Aorta (tissue), 5 donors: ENCODE results near the gene RHBDD2. TPM values are rescaled to one million over a fixed set of nuclear protein-coding genes. Genes with fewer than 3 reads are reported as not detected.
"Not testable (repeated sequence)": the region's sequence is repeated elsewhere in the genome, so short reads cannot be mapped to it uniquely, and the experiment has no call there.

ENCODE experiments used
- ATAC-seq: fragments of 200-7000 bp; cut with Tn5 transposase; one replicate; pipeline ENCODE4 v1.9.1; 2022; ENCODE audit warnings: moderate library complexity; ENCODE audit not compliant: low FRiP score
- DNase-seq, 2 donors: peaks; one replicate each; pipeline ENCODE4 v3.0.0-alpha.2; 2020
- H3K27ac ChIP-seq, 2 donors: one replicate each; pipeline ENCODE4 v1.5.1; 2013; ENCODE audit warnings: low read length in 2 of 2, mild to moderate bottlenecking in 2 of 2, moderate library complexity in 2 of 2, control low read depth in 1 of 2, inconsistent platforms in 1 of 2, low read depth in 1 of 2
- H3K27me3 ChIP-seq, 2 donors: one replicate each; pipeline ENCODE4 v1.6.1; 2013; ENCODE audit warnings: control low read depth in 1 of 2, low read length in 1 of 2, mild to moderate bottlenecking in 1 of 2, moderate library complexity in 1 of 2; ENCODE audit not compliant: insufficient read depth in 2 of 2, control insufficient read depth in 1 of 2
- H3K36me3 ChIP-seq, 2 donors: one replicate each; pipeline ENCODE4 v1.6.1; 2013; ENCODE audit warnings: control low read depth in 1 of 2, low read length in 1 of 2, mild to moderate bottlenecking in 1 of 2; ENCODE audit not compliant: insufficient read depth in 2 of 2, control insufficient read depth in 1 of 2
- H3K4me1 ChIP-seq, 2 donors: one replicate each; pipeline ENCODE4 v1.6.1; 2013; ENCODE audit warnings: low read length in 2 of 2, control low read depth in 1 of 2, mild to moderate bottlenecking in 1 of 2, moderate library complexity in 1 of 2; ENCODE audit not compliant: insufficient read depth in 2 of 2, control insufficient read depth in 1 of 2
- H3K4me3 ChIP-seq, 2 donors: one replicate each; pipeline ENCODE4 v1.5.1; 2013; ENCODE audit warnings: low read length in 2 of 2, control low read depth in 1 of 2, mild to moderate bottlenecking in 1 of 2
- H3K9me3 ChIP-seq: one replicate; pipeline ENCODE4 v1.6.1; 2013; ENCODE audit warnings: mild to moderate bottlenecking, low read length; ENCODE audit not compliant: control insufficient read depth
- WGBS, 2 donors: extraction: QIAGEN DNeasy Blood & Tissue Kit; methylation state at CpG; one replicate each; pipeline ENCODE4 v1.1.7; 2013; 5-methylcytosine and 5-hydroxymethylcytosine counted together
- intact Hi-C, 2 donors: fragments of 100-400 bp; cut with DNase I; formaldehyde crosslinking; loops; one replicate each; pipeline versions ENCODE4 v1.14.2 to v1.15.0; 2022
- polyA plus RNA-seq, 2 donors: library from polyadenylated mRNA; stranded (reverse); fragments of 200-250 nt; gene quantifications; one replicate each; pipeline ENCODE4 v1.2.3, GENCODE V29; 2013
- total RNA-seq, 2 donors: library from RNA; stranded (reverse); fragmentation: NEBNext Ultra II Directional; extraction: Animal tissue kit (Norgen Biotek cat#: 25700); gene quantifications; one replicate each; pipeline ENCODE4 v1.2.1, GENCODE V29; 2021
- donor health status: healthy with polysubstance abuse.
- donor health status: Bipolar disorder and iron deficiency.
- donor health status: DM: no; HTN: no; CAD: no.
- donor health status: DM: no; HTN: no; CAD: no.
- donor health status: DM: yes; HTN: yes; CAD: no.

Gene RHBDD2
- total and polyA plus RNA-seq, 4 donors: 23.9 to 71.3 (median 35.6) TPM

- H3K4me1 ChIP-seq: no peaks in the 10 kb centered on the region
- H3K9me3 ChIP-seq: no peaks in the 10 kb centered on the region
- no peak overlapping the region for H3K4me3 ChIP-seq
- DNase-seq: no peak
- 90 to 94% methylated on average over 5 of the region's 5 CpGs for WGBS, 2 donors
- H3K36me3 ChIP-seq: no peaks in the 10 kb centered on the region
- no peak for ATAC-seq
- intact Hi-C loops: no loop called here
- H3K27ac ChIP-seq: no peak overlapping the region
- H3K27me3 ChIP-seq: no peaks in the 10 kb centered on the region
These were observed 30.8 kb downstream of the RHBDD2 start for GRCh38 chr7:75909521-75910132.

- H3K9me3 ChIP-seq, H3K4me1 ChIP-seq, H3K4me3 ChIP-seq, DNase-seq, intact Hi-C loops, ATAC-seq, H3K27ac ChIP-seq, H3K36me3 ChIP-seq, H3K27me3 ChIP-seq: not testable (repeated sequence)
- 57 to 65% methylated on average over 12 of the region's 12 CpGs for WGBS, 2 donors
These were observed 32.4 kb downstream of the RHBDD2 start for GRCh38 chr7:75911186-75911585.

- intact Hi-C loops: no loop called here
- Histone ChIP-seq H3K4me1 (no peaks in the 10 kb centered on the region), H3K27me3 (no peaks in the 10 kb centered on the region), H3K27ac (no peak overlapping the region), H3K36me3 (no peaks in the 10 kb centered on the region), H3K4me3 (no peak overlapping the region), H3K9me3 (no peaks in the 10 kb centered on the region)
- no peak for ATAC-seq
- DNase-seq: no peak
- WGBS, 2 donors: 98 to 100% methylated on average over 6 of the region's 6 CpGs
These were observed 34.6 kb downstream of the RHBDD2 start for GRCh38 chr7:75913437-75913836.

GRCh38 chr7:75914169-75914654 lies 35.4 kb downstream of the RHBDD2 start:
- Histone ChIP-seq H3K4me3 (peak overlapping the region; percentile 56 to 73), H3K27ac (peak overlapping the region in 1 of 2 donors; percentile 65), H3K4me1 (no peaks in the 10 kb centered on the region), H3K27me3 (no peaks in the 10 kb centered on the region), H3K9me3 (no peaks in the 10 kb centered on the region), H3K36me3 (no peaks in the 10 kb centered on the region)
- 31 to 36% methylated on average over 18 of the region's 18 CpGs for WGBS, 2 donors
- intact Hi-C loops: no loop called here
- ATAC-seq: no peak
- peak in 1 of 2 donors; percentile 48 for DNase-seq

- Histone ChIP-seq H3K9me3 (no peaks in the 10 kb centered on the region), H3K36me3 (no peaks in the 10 kb centered on the region), H3K27me3 (no peaks in the 10 kb centered on the region), H3K4me1 (no peaks in the 10 kb centered on the region), H3K4me3 (peak within 1 kb of the TSS; percentile 56 to 91), H3K27ac (peak within 1 kb of the TSS in 1 of 2 donors; percentile 67)
- WGBS, 2 donors: 0 to 1% methylated on average over 71 to 82 of the region's 82 CpGs
- ATAC-seq: peak; percentile 99
- intact Hi-C loops: loop anchor here (1.0 to 5.0 kb wide), 4 partner anchors 51 to 82 kb away; no protein-coding TSS in a partner anchor
- peak; percentile 96 to 99 for DNase-seq
These were observed 36.0 kb downstream of the RHBDD2 start, which contains the start of gene POR for GRCh38 chr7:75914655-75915415. POR (plus strand) TSS chr7:75915155; CDS start chr7:75954002, 38,847 bp downstream.

- WGBS, 2 donors: 0 to 1% methylated on average over 32 of the region's 32 CpGs
- Histone ChIP-seq H3K4me3 (peak overlapping the region; percentile 38 to 91), H3K4me1 (no peaks in the 10 kb centered on the region), H3K27ac (peak overlapping the region in 1 of 2 donors; percentile 67), H3K27me3 (no peaks in the 10 kb centered on the region), H3K36me3 (no peaks in the 10 kb centered on the region), H3K9me3 (no peaks in the 10 kb centered on the region)
- ATAC-seq: peak; percentile 5
- intact Hi-C loops: loop anchor here (1.0 to 5.0 kb wide), 4 partner anchors 51 to 82 kb away; no protein-coding TSS in a partner anchor
- peak in 1 of 2 donors; percentile 48 for DNase-seq
These were observed 36.8 kb downstream of the RHBDD2 start for GRCh38 chr7:75915416-75916156.

GRCh38 chr7:75916259-75916658 lies 37.4 kb downstream of the RHBDD2 start:
- intact Hi-C loops: loop anchor here in 1 of 2 donors (5.0 kb wide), 2 partner anchors 51 to 81 kb away; no protein-coding TSS in a partner anchor
- WGBS, 2 donors: 23 to 28% methylated on average over 5 of the region's 5 CpGs
- no peaks in the 10 kb centered on the region for H3K9me3 ChIP-seq
- no peaks in the 10 kb centered on the region for H3K36me3 ChIP-seq
- peak overlapping the region; percentile 38 to 91 for H3K4me3 ChIP-seq
- DNase-seq (no peak), ATAC-seq (no peak)
- no peaks in the 10 kb centered on the region for H3K4me1 ChIP-seq
- H3K27me3 ChIP-seq: no peaks in the 10 kb centered on the region
- peak overlapping the region in 1 of 2 donors; percentile 67 for H3K27ac ChIP-seq
